Right atrium auricular region (tissue), 2 donors: ENCODE measurements around the gene CAD. TPM values are rescaled to one million over a fixed set of nuclear protein-coding genes. Genes with fewer than 3 reads are reported as not detected.
A peak's percentile ranks its signal among the peaks of the same experiment; 100 is the strongest.

Experiments used
- DNase-seq: peaks from one replicate; pipeline ENCODE4 v3.0.0-alpha.2; 2019; ENCODE audit warnings: low spot score
- H3K27ac ChIP-seq, 2 donors: fragments of 200-600 bp; sonication (generic); 1 replicate in 1 of 2; 2 replicates in 1 of 2; pipeline ENCODE4 v1.5.1; 2016 to 2019
- H3K27me3 ChIP-seq, 2 donors: fragments of 200-600 bp; sonication (generic); one replicate each; pipeline versions ENCODE4 v1.5.1 to v1.6.0; 2017 to 2019
- H3K36me3 ChIP-seq: fragments of 200-600 bp; sonication (generic); one replicate; pipeline ENCODE4 v1.5.1; 2016
- H3K4me1 ChIP-seq, 2 donors: fragments of 200-600 bp; sonication (generic); one replicate each; pipeline versions ENCODE4 v1.5.1 to v1.6.0; 2017 to 2019
- H3K4me3 ChIP-seq, 2 donors: fragments of 200-600 bp; sonication (generic); 1 replicate in 1 of 2; 2 replicates in 1 of 2; pipeline ENCODE4 v1.5.1; 2017 to 2019; ENCODE audit warnings: mild to moderate bottlenecking in 1 of 2, moderate library complexity in 1 of 2
- H3K9me3 ChIP-seq, 2 donors: fragments of 200-600 bp; sonication (generic); one replicate each; pipeline ENCODE4 v1.5.1; 2019
- CTCF ChIP-seq, 2 donors: fragments of 200-600 bp; sonication (generic); IDR thresholded peaks; one replicate each; pipeline ENCODE4 v1.5.1; 2019; ENCODE audit warnings: antibody characterized with exemption in 2 of 2
- total RNA-seq, 2 donors: library from RNA; depleted of rRNA; stranded (reverse); fragments of >200 nt; gene quantifications; one replicate each; pipeline ENCODE4 v1.1.0, GENCODE V29; 2016

Gene CAD
- total RNA-seq, 2 donors from 2014 or later, result 4.8 to 13.2 TPM

- H3K4me3 ChIP-seq, result no peak overlapping the region
- no peak for DNase-seq
- no peak overlapping the region for H3K27ac ChIP-seq
- H3K27me3 ChIP-seq, result no peaks in the 10 kb centered on the region
- peaks cover 0 to 6% of the 10 kb centered on the region in 2 donors for H3K4me1 ChIP-seq
- peaks cover 87% of the 10 kb centered on the region for H3K36me3 ChIP-seq
- no peaks in the 10 kb centered on the region for H3K9me3 ChIP-seq
- TF ChIP-seq CTCF (IDR thresholded peaks at IDR 0.05), result no peak
These were observed 21.8 kb downstream of the CAD start for GRCh38 chr2:27238976-27239375.

- Histone ChIP-seq H3K27me3 (no peaks in the 10 kb centered on the region), H3K4me3 (no peak overlapping the region), H3K9me3 (no peaks in the 10 kb centered on the region), H3K4me1 (peaks cover 0 to 12% of the 10 kb centered on the region in 2 donors), H3K36me3 (peaks cover 73% of the 10 kb centered on the region), H3K27ac (no peak overlapping the region)
- no peak for DNase-seq
- no peak for TF ChIP-seq CTCF (IDR thresholded peaks at IDR 0.05)
These were observed 23.2 kb downstream of the CAD start for GRCh38 chr2:27240406-27240805.

GRCh38 chr2:27241761-27242613, 24.8 kb downstream of the CAD start:
- H3K27me3 ChIP-seq, result no peaks in the 10 kb centered on the region
- H3K27ac ChIP-seq, result no peak overlapping the region
- H3K9me3 ChIP-seq, result no peaks in the 10 kb centered on the region
- H3K36me3 ChIP-seq, result peaks cover 58% of the 10 kb centered on the region
- no peak for DNase-seq
- H3K4me3 ChIP-seq, result no peak overlapping the region
- H3K4me1 ChIP-seq, result peaks cover 0 to 19% of the 10 kb centered on the region in 2 donors
- no peak for TF ChIP-seq CTCF (IDR thresholded peaks at IDR 0.05)

- DNase-seq, result no peak
- peaks cover 0 to 19% of the 10 kb centered on the region in 2 donors for H3K4me1 ChIP-seq
- H3K27ac ChIP-seq, result peak overlapping the region; percentile 36 to 80
- peaks cover 52% of the 10 kb centered on the region for H3K36me3 ChIP-seq
- no peak overlapping the region for H3K4me3 ChIP-seq
- no peaks in the 10 kb centered on the region for H3K9me3 ChIP-seq
- no peak for TF ChIP-seq CTCF (IDR thresholded peaks at IDR 0.05)
- no peaks in the 10 kb centered on the region for H3K27me3 ChIP-seq
These were observed 25.4 kb downstream of the CAD start for GRCh38 chr2:27242614-27242951.

- H3K9me3 ChIP-seq, result no peaks in the 10 kb centered on the region
- peaks cover 0 to 19% of the 10 kb centered on the region in 2 donors for H3K4me1 ChIP-seq
- H3K4me3 ChIP-seq, result no peak overlapping the region
- H3K27ac ChIP-seq, result peak overlapping the region; percentile 36 to 80
- H3K27me3 ChIP-seq, result no peaks in the 10 kb centered on the region
- no peak for DNase-seq
- peaks cover 43% of the 10 kb centered on the region for H3K36me3 ChIP-seq
- no peak for TF ChIP-seq CTCF (IDR thresholded peaks at IDR 0.05)
These were observed 26.4 kb downstream of the CAD start for GRCh38 chr2:27243391-27244130.
